Right atrium auricular region (tissue), 2 donors: ENCODE data around the gene COQ10A. TPM values are rescaled to one million over a fixed set of nuclear protein-coding genes. Genes with fewer than 3 reads are reported as not detected.

Source experiments
- DNase-seq: peaks from one replicate; pipeline ENCODE4 v3.0.0-alpha.2; 2019; ENCODE audit warnings: low spot score
- H3K27ac ChIP-seq, 2 donors: fragments of 200-600 bp; sonication (generic); 1 replicate in 1 of 2; 2 replicates in 1 of 2; pipeline ENCODE4 v1.5.1; 2016 to 2019
- H3K27me3 ChIP-seq, 2 donors: fragments of 200-600 bp; sonication (generic); one replicate each; pipeline versions ENCODE4 v1.5.1 to v1.6.0; 2017 to 2019
- H3K36me3 ChIP-seq: fragments of 200-600 bp; sonication (generic); one replicate; pipeline ENCODE4 v1.5.1; 2016
- H3K4me1 ChIP-seq, 2 donors: fragments of 200-600 bp; sonication (generic); one replicate each; pipeline versions ENCODE4 v1.5.1 to v1.6.0; 2017 to 2019
- H3K4me3 ChIP-seq, 2 donors: fragments of 200-600 bp; sonication (generic); 1 replicate in 1 of 2; 2 replicates in 1 of 2; pipeline ENCODE4 v1.5.1; 2017 to 2019; ENCODE audit warnings: mild to moderate bottlenecking in 1 of 2, moderate library complexity in 1 of 2
- H3K9me3 ChIP-seq, 2 donors: fragments of 200-600 bp; sonication (generic); one replicate each; pipeline ENCODE4 v1.5.1; 2019
- CTCF ChIP-seq, 2 donors: fragments of 200-600 bp; sonication (generic); IDR thresholded peaks; one replicate each; pipeline ENCODE4 v1.5.1; 2019; ENCODE audit warnings: antibody characterized with exemption in 2 of 2
- total RNA-seq, 2 donors: library from RNA; depleted of rRNA; stranded (reverse); fragments of >200 nt; gene quantifications; one replicate each; pipeline ENCODE4 v1.1.0, GENCODE V29; 2016

The COQ10A gene
- total RNA-seq, 2 donors from 2014 or later: 68.5 to 149 TPM

DNA sequence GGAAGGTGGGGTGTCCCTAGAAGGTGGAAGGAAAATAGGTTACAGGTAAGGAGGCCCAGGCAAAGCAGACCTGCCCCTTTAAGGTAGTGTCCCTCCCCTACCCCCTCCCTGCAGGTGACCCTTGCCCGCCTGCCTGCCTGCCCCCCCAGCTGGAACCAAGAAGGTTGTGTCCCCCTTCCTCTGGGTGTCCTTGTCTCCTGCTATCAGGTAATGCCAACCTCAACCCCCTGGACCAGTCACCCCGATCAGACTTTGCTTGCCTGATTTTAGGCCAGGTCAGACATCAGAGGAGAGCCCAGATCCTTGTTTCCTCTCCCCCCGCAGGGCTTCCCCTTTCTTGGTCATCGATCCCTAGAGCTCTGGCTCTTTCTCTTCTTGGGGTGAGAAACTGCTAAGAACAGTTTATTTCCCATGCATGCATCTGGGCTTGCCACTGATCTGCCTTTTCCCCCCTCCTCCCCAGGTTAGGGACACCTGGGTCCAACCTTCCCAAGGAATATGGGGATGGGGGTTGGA lies 36.8 kb upstream of the COQ10A start, which contains the start of gene SLC39A5:
TSS of gene SLC39A5 (plus strand) at position 136 of the 516 bp plus-strand sequence. CDS start 1,224 bp downstream, outside the sequence.
- no peak for TF ChIP-seq CTCF (IDR thresholded peaks at IDR 0.05)
- Histone ChIP-seq H3K27me3 (no peaks in the 10 kb centered on the region), H3K27ac (no peak within 1 kb of the TSS), H3K4me1 (peaks cover 0 to 5% of the 10 kb centered on the region in 2 donors), H3K9me3 (no peaks in the 10 kb centered on the region), H3K36me3 (peaks cover 9% of the 10 kb centered on the region), H3K4me3 (no peak within 1 kb of the TSS)
- no peak for DNase-seq

DNA sequence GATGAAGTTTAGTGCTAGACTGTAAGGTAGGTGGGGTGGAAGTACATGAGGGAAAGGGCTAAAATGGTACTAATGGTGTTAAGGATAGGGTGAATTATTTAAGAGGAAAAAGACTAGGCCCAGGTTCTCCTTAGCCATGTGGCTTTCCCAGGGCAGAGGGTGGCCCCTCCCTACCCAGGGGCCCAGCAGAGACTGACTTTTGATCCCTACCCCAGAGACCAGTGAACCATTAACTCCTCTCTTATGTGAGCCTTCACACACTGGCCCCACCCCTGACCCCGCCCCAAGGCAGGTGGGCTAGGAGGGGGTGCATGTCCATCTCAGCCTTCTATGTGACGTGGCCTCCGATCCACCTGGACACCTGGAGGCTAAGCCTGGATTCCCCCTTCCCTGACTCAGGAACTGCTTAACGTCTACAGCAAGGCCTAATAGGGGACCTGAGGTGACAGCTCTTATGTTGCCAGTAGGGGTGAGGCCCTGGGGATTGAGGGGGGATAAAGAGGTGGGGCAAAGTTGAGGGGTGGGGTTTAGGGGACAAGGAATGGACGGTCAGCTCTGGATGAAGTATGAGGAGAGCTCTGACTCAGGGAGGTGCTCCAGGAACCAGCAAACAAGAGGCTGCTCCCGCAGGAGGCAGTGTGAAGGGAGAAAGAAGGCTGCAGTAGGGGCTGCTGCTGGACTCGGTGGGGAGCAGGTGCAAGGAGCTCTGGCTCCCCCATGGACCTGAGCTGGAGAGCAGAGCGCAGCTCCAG lies 36.1 kb upstream of the COQ10A start:
- H3K9me3 ChIP-seq: no peaks in the 10 kb centered on the region
- DNase-seq: no peak
- TF ChIP-seq CTCF (IDR thresholded peaks at IDR 0.05): no peak

GRCh38 chr12:56231184-56231582 lies 35.6 kb upstream of the COQ10A start:
- no peaks in the 10 kb centered on the region for H3K9me3 ChIP-seq
- no peaks in the 10 kb centered on the region for H3K4me1 ChIP-seq
- no peak overlapping the region for H3K27ac ChIP-seq
- no peak for DNase-seq
- no peak for TF ChIP-seq CTCF (IDR thresholded peaks at IDR 0.05)
- H3K4me3 ChIP-seq: no peak overlapping the region
- H3K27me3 ChIP-seq: no peaks in the 10 kb centered on the region
- peaks cover 6% of the 10 kb centered on the region for H3K36me3 ChIP-seq

More for the DNA sequence above, 36.1 kb upstream of the COQ10A start:
- H3K27me3 ChIP-seq: no peaks in the 10 kb centered on the region
- H3K36me3 ChIP-seq: peaks cover 9% of the 10 kb centered on the region
- H3K4me3 ChIP-seq: no peak overlapping the region
- no peak overlapping the region for H3K27ac ChIP-seq
- H3K4me1 ChIP-seq: no peaks in the 10 kb centered on the region

- Histone ChIP-seq H3K4me1 (no peaks in the 10 kb centered on the region), H3K4me3 (no peak overlapping the region), H3K27me3 (no peaks in the 10 kb centered on the region), H3K9me3 (no peaks in the 10 kb centered on the region), H3K36me3 (peaks cover 6% of the 10 kb centered on the region), H3K27ac (no peak overlapping the region)
- no peak for TF ChIP-seq CTCF (IDR thresholded peaks at IDR 0.05)
- DNase-seq: no peak
Measured at GRCh38 chr12:56234746-56235436, 31.9 kb upstream of the COQ10A start.

GRCh38 chr12:56236091-56236490 lies 30.7 kb upstream of the COQ10A start:
- no peak for DNase-seq
- Histone ChIP-seq H3K27ac (no peak overlapping the region), H3K9me3 (no peaks in the 10 kb centered on the region), H3K4me1 (no peaks in the 10 kb centered on the region), H3K27me3 (no peaks in the 10 kb centered on the region), H3K4me3 (no peak overlapping the region), H3K36me3 (peaks cover 18% of the 10 kb centered on the region)
- no peak for TF ChIP-seq CTCF (IDR thresholded peaks at IDR 0.05)
